GM23338 (cell line): Measurements from ENCODE around the gene DCLK1. TPM values are rescaled to one million over a fixed set of nuclear protein-coding genes. Genes with fewer than 3 reads are reported as not detected.

Experiments
- ATAC-seq: fragments of 200-7000 bp; cut with Tn5 transposase; 3 replicates; pipeline ENCODE4 v1.9.1; 2020
- DNase-seq: peaks from one replicate; pipeline ENCODE4 v3.0.0-alpha.2; 2015; ENCODE audit warnings: low spot score
- H2AFZ ChIP-seq: fragments of 200-600 bp; sonication (generic); 2 replicates; pipeline ENCODE4 v1.8.0; 2016; ENCODE audit warnings: antibody characterized with exemption, mild to moderate bottlenecking, moderate library complexity
- H3F3A ChIP-seq: fragments of 200-600 bp; sonication (generic); replicated peaks from 2 replicates; pipeline ENCODE4 v1.8.0; 2017; ENCODE audit warnings: antibody characterized with exemption, mixed run types, low read depth
- H3K27ac ChIP-seq: fragments of 200-600 bp; sonication (generic); 2 replicates; pipeline ENCODE4 v1.6.1; 2016; ENCODE audit warnings: low read depth
- H3K27me3 ChIP-seq: fragments of 200-600 bp; sonication (generic); 2 replicates; pipeline ENCODE4 v1.8.0; 2016; ENCODE audit warnings: mild to moderate bottlenecking, mixed run types, moderate library complexity; ENCODE audit not compliant: insufficient read depth
- H3K36me3 ChIP-seq: fragments of 200-600 bp; sonication (generic); 2 replicates; pipeline ENCODE4 v1.8.0; 2016; ENCODE audit warnings: mild to moderate bottlenecking; ENCODE audit not compliant: insufficient read depth
- H3K4me1 ChIP-seq: fragments of 200-600 bp; sonication (generic); 2 replicates; pipeline ENCODE4 v1.8.0; 2016; ENCODE audit warnings: mild to moderate bottlenecking, moderate library complexity; ENCODE audit not compliant: insufficient read depth
- H3K4me2 ChIP-seq: fragments of 200-600 bp; sonication (generic); 2 replicates; pipeline ENCODE4 v1.7.1; 2017; ENCODE audit warnings: mixed run types
- H3K4me3 ChIP-seq: fragments of 200-600 bp; sonication (generic); 2 replicates; pipeline ENCODE4 v1.6.1; 2016; ENCODE audit warnings: mixed run types
- H3K79me2 ChIP-seq: fragments of 200-600 bp; sonication (generic); replicated peaks from 2 replicates; pipeline ENCODE4 v1.8.0; 2017; ENCODE audit warnings: mild to moderate bottlenecking; ENCODE audit not compliant: insufficient read depth
- H3K9me2 ChIP-seq: fragments of 200-600 bp; sonication (generic); 2 replicates; pipeline ENCODE4 v1.8.0; 2017; ENCODE audit not compliant: insufficient read depth
- H4K20me1 ChIP-seq: fragments of 200-600 bp; sonication (generic); replicated peaks from 2 replicates; pipeline ENCODE4 v1.8.0; 2017; ENCODE audit warnings: mild to moderate bottlenecking; ENCODE audit not compliant: insufficient read depth
- H3K27ac Mint-ChIP-seq: 2 replicates; pipeline ENCODE4 v1.8.0; 2020; ENCODE audit warnings: inconsistent platforms, mild to moderate bottlenecking, moderate library complexity, mixed read lengths
- H3K27me3 Mint-ChIP-seq: 3 replicates; pipeline ENCODE4 v1.8.0; 2022; ENCODE audit warnings: low read depth, mild to moderate bottlenecking, moderate library complexity, mixed read lengths, inconsistent platforms; ENCODE audit not compliant: insufficient read depth, poor library complexity
- H3K36me3 Mint-ChIP-seq: 3 replicates; pipeline ENCODE4 v1.8.0; 2021; ENCODE audit warnings: low read depth, mild to moderate bottlenecking, inconsistent platforms, moderate library complexity, mixed read lengths
- H3K4me1 Mint-ChIP-seq: 3 replicates; pipeline ENCODE4 v1.8.0; 2020; ENCODE audit warnings: mild to moderate bottlenecking, inconsistent platforms, mixed read lengths
- H3K4me3 Mint-ChIP-seq: 3 replicates; pipeline ENCODE4 v1.8.0; 2021; ENCODE audit warnings: moderate library complexity, mild to moderate bottlenecking, inconsistent platforms, mixed read lengths
- H3K9me3 Mint-ChIP-seq: 3 replicates; pipeline ENCODE4 v1.8.0; 2020; ENCODE audit warnings: moderate library complexity, mild to moderate bottlenecking, inconsistent platforms, mixed read lengths
- EZH2 ChIP-seq: fragments of 200-600 bp; sonication (generic); IDR thresholded peaks from one replicate; pipeline ENCODE4 v1.8.0; 2017; ENCODE audit warnings: antibody characterized with exemption, mild to moderate bottlenecking, low read depth; ENCODE audit not compliant: unreplicated experiment
- EZH2phosphoT487 ChIP-seq: fragments of 200-600 bp; sonication (generic); IDR thresholded peaks from one replicate; pipeline ENCODE4 v1.8.1; 2018; ENCODE audit warnings: antibody characterized with exemption; ENCODE audit not compliant: unreplicated experiment
- NANOG ChIP-seq: IDR thresholded peaks from 2 replicates; pipeline ENCODE4 v1.6.1; 2016; ENCODE audit warnings: antibody characterized with exemption, borderline replicate concordance
- ZNF114 ChIP-seq: fragments of 250-450 bp; sonication (Bioruptor Pico); IDR thresholded peaks from 2 replicates; pipeline ENCODE4 v1.5.0; 2020; ENCODE audit warnings: mild to moderate bottlenecking, moderate library complexity
- ZNF331 ChIP-seq: fragments of 250-450 bp; sonication (Bioruptor Pico); IDR thresholded peaks from 2 replicates; pipeline ENCODE4 v1.5.0; 2020; ENCODE audit warnings: low read depth, mild to moderate bottlenecking, moderate library complexity
- polyA plus RNA-seq: library from polyadenylated mRNA; unstranded; fragments of >200 nt; fragmentation: Nextera tagmentation; extraction: Ambion mirVana; gene quantifications from 2 replicates; pipeline ENCODE4 v1.2.1, GENCODE V29; 2016
- total RNA-seq: library from RNA; depleted of rRNA; stranded (reverse); fragments of >200 nt; shearing (Covaris generic); gene quantifications from 2 replicates; pipeline ENCODE4 v1.2.3, GENCODE V29; 2014
- TF ChIP-seq, protein P1 (sequence below): IDR thresholded peaks from one replicate; pipeline ENCODE4 v1.6.1; 2018; ENCODE audit warnings: antibody characterized with exemption; ENCODE audit not compliant: unreplicated experiment
- TF ChIP-seq, protein P2 (sequence below): IDR thresholded peaks from 2 replicates; pipeline ENCODE4 v1.6.1; 2016; ENCODE audit warnings: antibody characterized with exemption
- TF ChIP-seq, protein P3 (sequence below), 2 experiments: fragments of 200-600 bp in 1 of 2; sonication (generic) in 1 of 2; conservative IDR thresholded peaks; 2 replicates each; pipeline versions ENCODE4 v1.5.1 to v1.6.1; 2016 to 2017; ENCODE audit warnings: antibody characterized with exemption in 2 of 2, low read depth in 2 of 2, mild to moderate bottlenecking in 2 of 2, moderate library complexity in 1 of 2

The DCLK1 gene
- total and polyA plus RNA-seq, 2 experiments from 2014 or later, result 13.1 to 57.7 TPM

DNA sequence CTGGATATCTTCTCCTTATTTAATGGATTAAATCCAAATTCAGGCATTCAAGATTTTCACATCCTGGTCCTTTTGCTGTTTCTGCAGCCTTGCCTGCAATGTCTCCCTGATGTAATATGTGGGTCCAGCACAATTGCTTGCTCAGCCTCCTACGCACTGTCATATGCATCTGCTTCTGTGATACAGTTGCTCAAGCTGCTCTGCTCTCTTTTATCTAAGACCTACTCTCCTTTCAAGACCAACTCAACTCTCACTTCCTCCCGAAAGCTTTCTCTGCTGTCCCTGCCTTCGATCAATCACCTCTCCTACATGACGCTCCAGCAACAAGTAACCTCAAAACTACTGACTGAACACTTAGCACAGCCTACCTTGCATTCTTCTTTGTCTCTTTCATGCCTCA lies 138.2 kb downstream of the DCLK1 start (continued):
- TF ChIP-seq NANOG, result no peak
- TF ChIP-seq ZNF114 (CRISPR knock-in tag), result no peak
- TF ChIP-seq, protein P1, sequence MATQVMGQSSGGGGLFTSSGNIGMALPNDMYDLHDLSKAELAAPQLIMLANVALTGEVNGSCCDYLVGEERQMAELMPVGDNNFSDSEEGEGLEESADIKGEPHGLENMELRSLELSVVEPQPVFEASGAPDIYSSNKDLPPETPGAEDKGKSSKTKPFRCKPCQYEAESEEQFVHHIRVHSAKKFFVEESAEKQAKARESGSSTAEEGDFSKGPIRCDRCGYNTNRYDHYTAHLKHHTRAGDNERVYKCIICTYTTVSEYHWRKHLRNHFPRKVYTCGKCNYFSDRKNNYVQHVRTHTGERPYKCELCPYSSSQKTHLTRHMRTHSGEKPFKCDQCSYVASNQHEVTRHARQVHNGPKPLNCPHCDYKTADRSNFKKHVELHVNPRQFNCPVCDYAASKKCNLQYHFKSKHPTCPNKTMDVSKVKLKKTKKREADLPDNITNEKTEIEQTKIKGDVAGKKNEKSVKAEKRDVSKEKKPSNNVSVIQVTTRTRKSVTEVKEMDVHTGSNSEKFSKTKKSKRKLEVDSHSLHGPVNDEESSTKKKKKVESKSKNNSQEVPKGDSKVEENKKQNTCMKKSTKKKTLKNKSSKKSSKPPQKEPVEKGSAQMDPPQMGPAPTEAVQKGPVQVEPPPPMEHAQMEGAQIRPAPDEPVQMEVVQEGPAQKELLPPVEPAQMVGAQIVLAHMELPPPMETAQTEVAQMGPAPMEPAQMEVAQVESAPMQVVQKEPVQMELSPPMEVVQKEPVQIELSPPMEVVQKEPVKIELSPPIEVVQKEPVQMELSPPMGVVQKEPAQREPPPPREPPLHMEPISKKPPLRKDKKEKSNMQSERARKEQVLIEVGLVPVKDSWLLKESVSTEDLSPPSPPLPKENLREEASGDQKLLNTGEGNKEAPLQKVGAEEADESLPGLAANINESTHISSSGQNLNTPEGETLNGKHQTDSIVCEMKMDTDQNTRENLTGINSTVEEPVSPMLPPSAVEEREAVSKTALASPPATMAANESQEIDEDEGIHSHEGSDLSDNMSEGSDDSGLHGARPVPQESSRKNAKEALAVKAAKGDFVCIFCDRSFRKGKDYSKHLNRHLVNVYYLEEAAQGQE, result no peak
- TF ChIP-seq, protein P2, sequence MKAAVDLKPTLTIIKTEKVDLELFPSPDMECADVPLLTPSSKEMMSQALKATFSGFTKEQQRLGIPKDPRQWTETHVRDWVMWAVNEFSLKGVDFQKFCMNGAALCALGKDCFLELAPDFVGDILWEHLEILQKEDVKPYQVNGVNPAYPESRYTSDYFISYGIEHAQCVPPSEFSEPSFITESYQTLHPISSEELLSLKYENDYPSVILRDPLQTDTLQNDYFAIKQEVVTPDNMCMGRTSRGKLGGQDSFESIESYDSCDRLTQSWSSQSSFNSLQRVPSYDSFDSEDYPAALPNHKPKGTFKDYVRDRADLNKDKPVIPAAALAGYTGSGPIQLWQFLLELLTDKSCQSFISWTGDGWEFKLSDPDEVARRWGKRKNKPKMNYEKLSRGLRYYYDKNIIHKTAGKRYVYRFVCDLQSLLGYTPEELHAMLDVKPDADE, result no peak
- no peak for TF ChIP-seq EZH2phosphoT487
- no peak for TF ChIP-seq EZH2
- no peak for TF ChIP-seq ZNF331

DNA sequence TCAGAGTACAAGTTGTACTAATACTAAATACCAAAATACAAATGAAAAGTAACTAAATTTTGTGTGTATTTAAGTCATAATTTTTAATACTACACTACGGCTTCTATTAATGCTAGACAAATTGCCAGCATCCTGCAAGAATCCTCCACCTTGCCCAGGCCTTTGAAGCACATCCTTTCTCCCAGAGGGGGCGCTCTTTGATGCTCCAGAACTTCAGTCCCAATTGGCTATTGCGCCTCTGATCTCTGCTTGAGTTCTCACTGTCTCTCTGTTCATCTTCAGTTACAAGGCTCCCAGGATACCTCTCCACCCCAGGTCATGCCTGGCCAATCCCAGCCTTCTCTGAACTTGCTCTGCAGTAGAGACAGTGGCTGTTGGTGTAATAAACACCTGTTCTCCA lies 141.0 kb downstream of the DCLK1 start:
- Mint-ChIP-seq H3K36me3 (peaks cover 3% of the 10 kb centered on the region; the same call in 1 of the 3 replicates), H3K9me3 (no peaks in the 10 kb centered on the region), H3K4me1 (peaks cover 65% of the 10 kb centered on the region), H3K4me3 (no peak overlapping the region), H3K27ac (no peak overlapping the region), H3K27me3 (peaks cover 11% of the 10 kb centered on the region)
- H3K9me2 ChIP-seq, result peaks cover 7% of the 10 kb centered on the region
- ATAC-seq (no peak), DNase-seq (peak; percentile 71)
- TF ChIP-seq, protein P3, sequence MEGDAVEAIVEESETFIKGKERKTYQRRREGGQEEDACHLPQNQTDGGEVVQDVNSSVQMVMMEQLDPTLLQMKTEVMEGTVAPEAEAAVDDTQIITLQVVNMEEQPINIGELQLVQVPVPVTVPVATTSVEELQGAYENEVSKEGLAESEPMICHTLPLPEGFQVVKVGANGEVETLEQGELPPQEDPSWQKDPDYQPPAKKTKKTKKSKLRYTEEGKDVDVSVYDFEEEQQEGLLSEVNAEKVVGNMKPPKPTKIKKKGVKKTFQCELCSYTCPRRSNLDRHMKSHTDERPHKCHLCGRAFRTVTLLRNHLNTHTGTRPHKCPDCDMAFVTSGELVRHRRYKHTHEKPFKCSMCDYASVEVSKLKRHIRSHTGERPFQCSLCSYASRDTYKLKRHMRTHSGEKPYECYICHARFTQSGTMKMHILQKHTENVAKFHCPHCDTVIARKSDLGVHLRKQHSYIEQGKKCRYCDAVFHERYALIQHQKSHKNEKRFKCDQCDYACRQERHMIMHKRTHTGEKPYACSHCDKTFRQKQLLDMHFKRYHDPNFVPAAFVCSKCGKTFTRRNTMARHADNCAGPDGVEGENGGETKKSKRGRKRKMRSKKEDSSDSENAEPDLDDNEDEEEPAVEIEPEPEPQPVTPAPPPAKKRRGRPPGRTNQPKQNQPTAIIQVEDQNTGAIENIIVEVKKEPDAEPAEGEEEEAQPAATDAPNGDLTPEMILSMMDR (conservative IDR thresholded peaks at IDR 0.05; ENCODE audit: low read depth in 2 of 2), result peak; percentile 76 to 81
- no peak for TF ChIP-seq ZNF114 (CRISPR knock-in tag)
- H3K36me3 ChIP-seq, result no peaks in the 10 kb centered on the region
- H4K20me1 ChIP-seq, result no peaks in the 10 kb centered on the region
- H2AFZ ChIP-seq, result no peak overlapping the region
- peaks cover 12% of the 10 kb centered on the region; the same call in 1 of the 2 replicates for H3F3A ChIP-seq
- H3K27me3 ChIP-seq, result no peaks in the 10 kb centered on the region
- no peak overlapping the region for H3K27ac ChIP-seq
- H3K79me2 ChIP-seq, result no peaks in the 10 kb centered on the region
- H3K4me2 ChIP-seq, result no peak overlapping the region
- H3K4me3 ChIP-seq, result no peak overlapping the region
- H3K4me1 ChIP-seq, result peaks cover 70% of the 10 kb centered on the region
